Tibial nerve (tissue), 4 donors: ENCODE data around the gene UGT1A5. TPM values are rescaled to one million over a fixed set of nuclear protein-coding genes. Genes with fewer than 3 reads are reported as not detected.

Experiments
- DNase-seq, 2 donors: peaks; one replicate each; pipeline ENCODE4 v3.0.0-alpha.2; 2019; ENCODE audit warnings: low spot score in 2 of 2
- H3K27ac ChIP-seq, 4 donors: fragments of 200-600 bp; sonication (generic) in 3 of 4; one replicate each; pipeline ENCODE4 v1.5.1; 2017 to 2019; ENCODE audit warnings: mild to moderate bottlenecking in 1 of 4
- H3K27me3 ChIP-seq, 2 donors: fragments of 200-600 bp; sonication (generic) in 1 of 2; one replicate each; pipeline versions ENCODE4 v1.5.1 to v1.6.0; 2017 to 2019
- H3K36me3 ChIP-seq, 3 donors: fragments of 200-600 bp; sonication (generic); one replicate each; pipeline ENCODE4 v1.5.1; 2018 to 2019
- H3K4me1 ChIP-seq, 4 donors: fragments of 200-600 bp; sonication (generic) in 3 of 4; one replicate each; pipeline ENCODE4 v1.5.1; 2017 to 2019
- H3K4me3 ChIP-seq, 4 donors: fragments of 200-600 bp; sonication (generic) in 3 of 4; one replicate each; pipeline ENCODE4 v1.5.1; 2017 to 2019; ENCODE audit warnings: mild to moderate bottlenecking in 1 of 4, moderate library complexity in 1 of 4
- H3K9me3 ChIP-seq, 4 donors: fragments of 200-600 bp; sonication (generic) in 3 of 4; one replicate each; pipeline ENCODE4 v1.5.1; 2017 to 2019
- CTCF ChIP-seq, 5 experiments: fragments of 200-600 bp in 3 of 5; fragments of 450-650 bp in 2 of 5; sonication (generic) in 3 of 5; IDR thresholded peaks; one replicate each; pipeline ENCODE4 v1.5.1; 2016 to 2019; ENCODE audit warnings: antibody characterized with exemption in 5 of 5, mild to moderate bottlenecking in 3 of 5, moderate library complexity in 2 of 5
- EP300 ChIP-seq, 2 donors: sonication (generic); formaldehyde crosslinking; IDR thresholded peaks; one replicate each; pipeline ENCODE4 v1.6.1; 2017; ENCODE audit warnings: antibody characterized with exemption in 2 of 2, mild to moderate bottlenecking in 1 of 2
- POLR2A ChIP-seq, 2 donors: fragments of 450-650 bp; IDR thresholded peaks; one replicate each; pipeline ENCODE4 v1.6.1; 2017; ENCODE audit warnings: antibody characterized with exemption in 2 of 2, mild to moderate bottlenecking in 2 of 2, moderate library complexity in 2 of 2
- WGBS, 2 donors: methylation state at CpG; one replicate each; pipeline ENCODE4 v1.1.5; 2018; 5-methylcytosine and 5-hydroxymethylcytosine counted together
- total RNA-seq, 4 donors: library from RNA; depleted of rRNA; stranded (reverse); fragments of >200 nt; gene quantifications; one replicate each; pipeline ENCODE4 v1.1.0, GENCODE V29; 2016

The UGT1A5 gene
- total RNA-seq, 4 donors from 2014 or later = not detected

- no peak for DNase-seq
- TF ChIP-seq EP300 (IDR thresholded peaks at IDR 0.05) (no peak), CTCF (IDR thresholded peaks at IDR 0.05) (no peak), POLR2A (IDR thresholded peaks at IDR 0.05) (no peak)
- H3K36me3 ChIP-seq = no peaks in the 10 kb centered on the region
- H3K27me3 ChIP-seq = no peaks in the 10 kb centered on the region
- H3K27ac ChIP-seq = no peak overlapping the region
- WGBS, 2 donors = 78 to 83% methylated on average over 5 of the region's 5 CpGs
- no peak overlapping the region for H3K4me3 ChIP-seq
- H3K9me3 ChIP-seq = no peaks in the 10 kb centered on the region
- H3K4me1 ChIP-seq = no peaks in the 10 kb centered on the region
Measured at GRCh38 chr2:233688341-233688740, 24.4 kb upstream of the UGT1A5 start.

- Histone ChIP-seq H3K4me3 (no peak overlapping the region), H3K4me1 (no peaks in the 10 kb centered on the region), H3K36me3 (no peaks in the 10 kb centered on the region), H3K27ac (no peak overlapping the region), H3K9me3 (no peaks in the 10 kb centered on the region), H3K27me3 (no peaks in the 10 kb centered on the region)
- TF ChIP-seq CTCF (IDR thresholded peaks at IDR 0.05) = no peak
- no peak for TF ChIP-seq EP300 (IDR thresholded peaks at IDR 0.05)
- TF ChIP-seq POLR2A (IDR thresholded peaks at IDR 0.05) = no peak
- no peak for DNase-seq
Measured at GRCh38 chr2:233689031-233689430, 23.7 kb upstream of the UGT1A5 start.

- 19 to 26% methylated on average over 3 of the region's 3 CpGs for WGBS, 2 donors
- H3K9me3 ChIP-seq = no peaks in the 10 kb centered on the region
- no peak for DNase-seq
- H3K27ac ChIP-seq = no peak overlapping the region
- H3K27me3 ChIP-seq = no peaks in the 10 kb centered on the region
- no peaks in the 10 kb centered on the region for H3K4me1 ChIP-seq
- H3K36me3 ChIP-seq = no peaks in the 10 kb centered on the region
- no peak for TF ChIP-seq POLR2A (IDR thresholded peaks at IDR 0.05)
- no peak for TF ChIP-seq EP300 (IDR thresholded peaks at IDR 0.05)
- no peak for TF ChIP-seq CTCF (IDR thresholded peaks at IDR 0.05)
- H3K4me3 ChIP-seq = no peak overlapping the region
Measured at GRCh38 chr2:233689501-233689900, 23.2 kb upstream of the UGT1A5 start.

GRCh38 chr2:233690444-233690843 lies 22.3 kb upstream of the UGT1A5 start:
- no peaks in the 10 kb centered on the region for H3K9me3 ChIP-seq
- H3K4me3 ChIP-seq = no peak overlapping the region
- H3K27me3 ChIP-seq = no peaks in the 10 kb centered on the region
- no peak for TF ChIP-seq POLR2A (IDR thresholded peaks at IDR 0.05)
- TF ChIP-seq EP300 (IDR thresholded peaks at IDR 0.05) = no peak
- no peak for TF ChIP-seq CTCF (IDR thresholded peaks at IDR 0.05)
- no peak for DNase-seq
- WGBS, 2 donors = 76 to 85% methylated on average over 4 of the region's 4 CpGs
- H3K27ac ChIP-seq = no peak overlapping the region
- no peaks in the 10 kb centered on the region for H3K4me1 ChIP-seq
- H3K36me3 ChIP-seq = no peaks in the 10 kb centered on the region

- no peak for DNase-seq
- no peak for TF ChIP-seq CTCF (IDR thresholded peaks at IDR 0.05)
- no peak for TF ChIP-seq POLR2A (IDR thresholded peaks at IDR 0.05)
- no peaks in the 10 kb centered on the region for H3K9me3 ChIP-seq
- H3K36me3 ChIP-seq = no peaks in the 10 kb centered on the region
- no peak overlapping the region for H3K4me3 ChIP-seq
- H3K27me3 ChIP-seq = no peaks in the 10 kb centered on the region
- H3K4me1 ChIP-seq = no peaks in the 10 kb centered on the region
- WGBS, 2 donors = 75 to 83% methylated on average over 9 to 11 of the region's 11 CpGs
- peak overlapping the region in 1 of 4 donors; percentile 1 for H3K27ac ChIP-seq
Measured at GRCh38 chr2:233691443-233692433, 21.0 kb upstream of the UGT1A5 start.
